ENCODE measurements around the gene PTPRE.

PTPRE gene

GRCh38 chr10:128026615-128027300 is 119.9 kb downstream of the PTPRE start:
- no peak for DNase-seq (ENCODE audit: low spot score)

- DNase-seq (ENCODE audit: low spot score), result no peak
These were observed 120.4 kb downstream of the PTPRE start for GRCh38 chr10:128027306-128027705.

GRCh38 chr10:128027822-128028507 is 121.1 kb downstream of the PTPRE start:
- no peak for DNase-seq (ENCODE audit: low spot score)

- DNase-seq (ENCODE audit: low spot score), result no peak
These were observed 121.8 kb downstream of the PTPRE start for GRCh38 chr10:128028508-128029289.

GRCh38 chr10:128029290-128029651 is 122.4 kb downstream of the PTPRE start:
- DNase-seq (ENCODE audit: low spot score), result no peak

- DNase-seq (ENCODE audit: low spot score), result no peak
These were observed 122.9 kb downstream of the PTPRE start for GRCh38 chr10:128029731-128030369.

- no peak for DNase-seq (ENCODE audit: low spot score)
These were observed 123.7 kb downstream of the PTPRE start for GRCh38 chr10:128030498-128031072.

- no peak for DNase-seq (ENCODE audit: low spot score)
These were observed 124.3 kb downstream of the PTPRE start for GRCh38 chr10:128031216-128031615.

GRCh38 chr10:128032466-128032865 is 125.6 kb downstream of the PTPRE start:
- no peak for DNase-seq (ENCODE audit: low spot score)

GRCh38 chr10:128035557-128035973 is 128.7 kb downstream of the PTPRE start:
- DNase-seq (ENCODE audit: low spot score), result peak; percentile 81

GRCh38 chr10:128036011-128036615 is 129.2 kb downstream of the PTPRE start:
- no peak for DNase-seq (ENCODE audit: low spot score)

GRCh38 chr10:128036746-128037543 is 130.0 kb downstream of the PTPRE start:
- peak; percentile 50 for DNase-seq (ENCODE audit: low spot score)

GRCh38 chr10:128040096-128040495 is 133.2 kb downstream of the PTPRE start:
- DNase-seq (ENCODE audit: low spot score), result no peak

- no peak for DNase-seq (ENCODE audit: low spot score)
These were observed 133.8 kb downstream of the PTPRE start for GRCh38 chr10:128040681-128041080.

GRCh38 chr10:128042131-128042610 is 135.3 kb downstream of the PTPRE start:
- DNase-seq (ENCODE audit: low spot score), result no peak

- no peak for DNase-seq (ENCODE audit: low spot score)
These were observed 136.5 kb downstream of the PTPRE start for GRCh38 chr10:128043259-128044045.

- DNase-seq (ENCODE audit: low spot score), result no peak
These were observed 137.3 kb downstream of the PTPRE start for GRCh38 chr10:128044186-128044585.

- DNase-seq (ENCODE audit: low spot score), result no peak
These were observed 138.3 kb downstream of the PTPRE start for GRCh38 chr10:128044961-128045832.

- DNase-seq (ENCODE audit: low spot score), result no peak
These were observed 138.9 kb downstream of the PTPRE start for GRCh38 chr10:128045833-128046120.
